Uterus (tissue), 2 donors: ENCODE data around the gene PIP4K2B.

Source experiments
- POLR2A ChIP-seq, 2 donors: fragments of 450-650 bp; IDR thresholded peaks; one replicate each; pipeline ENCODE4 v1.6.1; 2016; ENCODE audit warnings: antibody characterized with exemption in 2 of 2, mild to moderate bottlenecking in 1 of 2, moderate library complexity in 1 of 2
- TF ChIP-seq, protein P1 (sequence below), 4 experiments: fragments of 200-600 bp in 2 of 4; fragments of 450-650 bp in 2 of 4; sonication (generic) in 2 of 4; IDR thresholded peaks; one replicate each; pipeline ENCODE4 v1.5.1; 2016 to 2019; ENCODE audit warnings: antibody characterized with exemption in 4 of 4, mild to moderate bottlenecking in 2 of 4, moderate library complexity in 1 of 4

DNA sequence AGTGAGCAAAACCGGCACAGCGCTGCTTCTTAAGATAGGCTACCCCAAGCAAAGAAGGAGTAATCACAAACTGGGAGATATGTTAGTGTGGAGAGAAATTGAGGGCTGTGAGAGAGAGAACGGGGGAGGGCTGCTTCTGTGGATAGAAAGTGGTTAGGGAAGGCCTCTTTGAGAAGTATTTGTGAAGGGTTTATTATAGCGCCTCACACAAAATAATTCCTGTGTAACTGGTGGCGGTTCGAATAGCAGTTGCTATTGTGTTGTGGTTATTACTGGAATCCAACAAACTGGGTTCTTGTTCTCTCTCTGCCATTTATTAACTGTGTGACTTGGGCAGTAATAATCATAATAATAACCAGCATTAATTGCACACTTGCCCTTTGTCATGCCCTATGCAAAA, 78.4 kb downstream of the PIP4K2B start:
- TF ChIP-seq, protein P1, sequence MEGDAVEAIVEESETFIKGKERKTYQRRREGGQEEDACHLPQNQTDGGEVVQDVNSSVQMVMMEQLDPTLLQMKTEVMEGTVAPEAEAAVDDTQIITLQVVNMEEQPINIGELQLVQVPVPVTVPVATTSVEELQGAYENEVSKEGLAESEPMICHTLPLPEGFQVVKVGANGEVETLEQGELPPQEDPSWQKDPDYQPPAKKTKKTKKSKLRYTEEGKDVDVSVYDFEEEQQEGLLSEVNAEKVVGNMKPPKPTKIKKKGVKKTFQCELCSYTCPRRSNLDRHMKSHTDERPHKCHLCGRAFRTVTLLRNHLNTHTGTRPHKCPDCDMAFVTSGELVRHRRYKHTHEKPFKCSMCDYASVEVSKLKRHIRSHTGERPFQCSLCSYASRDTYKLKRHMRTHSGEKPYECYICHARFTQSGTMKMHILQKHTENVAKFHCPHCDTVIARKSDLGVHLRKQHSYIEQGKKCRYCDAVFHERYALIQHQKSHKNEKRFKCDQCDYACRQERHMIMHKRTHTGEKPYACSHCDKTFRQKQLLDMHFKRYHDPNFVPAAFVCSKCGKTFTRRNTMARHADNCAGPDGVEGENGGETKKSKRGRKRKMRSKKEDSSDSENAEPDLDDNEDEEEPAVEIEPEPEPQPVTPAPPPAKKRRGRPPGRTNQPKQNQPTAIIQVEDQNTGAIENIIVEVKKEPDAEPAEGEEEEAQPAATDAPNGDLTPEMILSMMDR (IDR thresholded peaks at IDR 0.05) = no peak
- no peak for TF ChIP-seq POLR2A (IDR thresholded peaks at IDR 0.05)
